UCSD-AML1 (cell line): ENCODE measurements around the gene BACH2.
A peak's percentile ranks its signal among the peaks of the same experiment; 100 is the strongest.

Experiments used
- DNase-seq: peaks from one replicate; lab custom pipeline; 2025; ENCODE audit not compliant: unreplicated experiment; lab: John Stamatoyannopoulos, UW

The BACH2 gene

DNA sequence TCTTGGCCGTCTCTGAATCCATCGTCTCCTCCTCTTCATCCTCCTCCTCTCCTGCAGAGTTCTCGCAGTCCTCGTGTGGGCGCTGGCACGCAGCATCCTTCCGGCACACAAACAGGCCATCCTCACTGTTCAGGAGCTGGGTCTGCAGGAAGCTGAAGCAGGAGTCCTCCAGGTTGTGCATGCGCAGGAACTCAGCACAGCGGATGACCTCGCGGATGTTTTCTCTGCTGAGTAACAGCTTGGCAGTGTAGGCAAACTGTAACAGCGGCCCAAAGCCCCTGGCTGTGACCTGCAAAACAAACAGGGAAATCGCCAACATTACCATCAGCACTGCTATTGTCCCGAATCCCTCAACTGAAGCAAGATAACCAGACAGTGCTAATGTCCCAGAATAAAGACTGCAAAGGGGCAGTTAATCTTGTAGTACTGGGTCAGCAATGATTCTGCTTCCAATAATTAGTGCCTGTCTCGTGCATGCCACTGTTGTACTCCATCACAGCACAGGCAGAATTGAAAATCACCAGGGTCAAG lies 345.0 kb downstream of the BACH2 start:
- no peak for DNase-seq

DNA sequence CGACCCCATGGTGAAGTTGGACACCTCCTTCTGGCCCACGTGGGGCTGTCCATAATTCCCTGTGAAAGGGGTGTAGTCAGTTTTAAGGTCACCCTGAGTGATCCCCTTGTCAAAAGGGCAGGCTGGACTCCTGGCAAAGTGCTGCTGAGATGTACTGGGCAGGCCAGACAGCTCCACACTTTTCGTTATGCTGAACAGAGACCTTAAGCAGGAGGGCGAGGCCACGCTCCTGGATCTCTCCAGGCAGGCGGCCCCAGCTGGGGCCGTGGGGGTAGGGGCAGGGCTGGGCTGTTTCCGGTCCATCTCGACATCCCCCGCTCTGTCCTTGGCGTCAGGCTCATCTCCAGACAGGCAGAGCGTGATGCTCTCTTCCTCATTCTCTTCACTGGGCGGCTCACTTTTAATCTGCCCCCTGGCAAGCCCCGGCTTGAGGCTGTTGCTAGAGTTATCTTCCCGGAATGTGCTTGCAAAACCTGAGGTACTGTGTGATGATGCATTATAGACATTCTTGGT lies 345.7 kb downstream of the BACH2 start:
- DNase-seq: no peak

DNA sequence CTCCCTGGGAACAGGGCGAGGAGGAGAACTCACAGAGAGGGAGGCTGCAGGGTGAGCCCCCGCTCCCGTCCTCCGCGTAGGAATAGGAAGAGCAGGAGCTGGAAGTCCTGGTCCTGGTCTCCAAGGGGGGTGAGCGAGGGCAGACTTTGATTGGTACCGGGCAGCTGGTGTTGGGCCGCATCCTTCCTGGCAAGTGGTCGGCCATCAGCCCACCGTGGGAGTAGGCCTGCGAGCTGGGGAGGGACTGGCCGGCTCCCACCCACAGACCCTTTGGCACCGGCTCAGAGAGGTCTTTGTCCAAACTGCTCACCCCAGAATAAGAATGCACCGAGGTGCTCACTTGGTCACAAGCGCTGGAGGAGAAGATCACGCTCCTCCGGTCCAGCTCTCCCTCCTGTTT lies 346.2 kb downstream of the BACH2 start:
- no peak for DNase-seq

DNA sequence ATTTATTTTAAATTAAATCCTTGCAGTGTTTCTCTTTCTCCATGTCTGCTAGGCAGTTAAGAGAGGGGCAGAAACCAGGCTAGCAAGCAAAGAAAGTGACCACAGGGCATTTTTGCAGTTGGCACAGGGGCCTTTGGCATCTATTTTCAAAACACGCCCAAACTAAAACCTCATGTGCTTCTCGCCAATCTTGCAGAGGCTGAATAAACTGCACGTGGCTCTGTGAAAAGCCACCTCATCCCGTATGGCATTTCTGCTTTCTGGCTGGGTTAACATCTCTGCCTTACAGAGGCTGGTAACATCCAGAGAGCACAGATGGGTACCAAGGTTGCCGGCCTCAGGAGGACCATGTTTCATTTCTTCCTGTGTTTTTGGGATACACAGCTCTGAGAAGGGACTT lies 347.8 kb downstream of the BACH2 start:
- DNase-seq: no peak

DNA sequence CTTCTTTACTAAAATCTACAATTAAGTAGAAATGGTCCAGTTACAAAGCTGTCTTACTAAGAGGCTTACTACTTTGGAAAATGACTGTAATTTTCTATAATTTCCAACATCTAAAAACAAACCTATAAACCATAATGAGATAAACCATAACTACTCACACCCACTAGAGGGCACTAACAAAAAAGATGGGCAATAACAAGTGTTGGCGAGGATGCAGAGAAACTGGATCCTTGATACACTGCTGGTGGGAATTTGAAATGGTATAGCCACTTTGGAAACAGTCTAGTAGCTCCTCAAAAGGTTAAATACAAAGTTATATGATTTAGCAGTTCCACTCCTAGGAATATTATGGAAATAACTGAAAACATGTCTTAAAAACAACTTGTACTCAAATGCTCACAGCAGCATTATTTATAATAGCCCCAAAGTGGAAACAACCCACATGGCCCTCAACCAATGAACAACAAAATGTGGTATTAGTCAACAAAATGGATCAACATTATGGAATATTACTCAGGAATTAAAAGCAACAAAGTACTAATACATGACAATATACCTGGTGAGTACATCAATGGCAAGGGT lies 351.7 kb downstream of the BACH2 start:
- DNase-seq: no peak

DNA sequence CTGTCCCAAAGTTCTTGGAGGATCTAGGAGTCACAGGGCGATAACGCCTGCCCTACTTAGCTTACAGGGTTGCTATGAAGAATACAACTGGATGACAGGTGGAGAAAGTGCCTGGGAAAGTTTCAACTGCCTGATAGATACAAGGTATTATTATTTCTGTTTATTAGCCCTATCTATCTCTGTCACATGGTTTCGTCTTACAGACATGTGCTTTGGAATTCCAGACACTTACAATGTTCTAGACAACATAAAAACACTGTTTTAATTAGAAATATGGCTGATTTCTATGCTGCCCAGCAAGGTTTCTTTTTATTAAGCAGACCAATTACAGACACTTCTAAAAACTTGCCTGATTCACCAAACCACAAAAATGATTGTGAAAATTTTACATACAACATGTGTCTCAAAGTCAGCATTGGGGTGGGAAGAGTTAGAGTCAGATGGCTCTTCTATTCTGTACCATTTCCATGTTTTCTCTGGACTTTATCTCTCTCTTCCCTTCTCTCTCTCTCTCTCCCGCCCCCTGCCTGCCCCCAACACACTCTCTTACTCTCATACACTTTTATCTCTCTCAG lies 352.4 kb downstream of the BACH2 start:
- no peak for DNase-seq

DNA sequence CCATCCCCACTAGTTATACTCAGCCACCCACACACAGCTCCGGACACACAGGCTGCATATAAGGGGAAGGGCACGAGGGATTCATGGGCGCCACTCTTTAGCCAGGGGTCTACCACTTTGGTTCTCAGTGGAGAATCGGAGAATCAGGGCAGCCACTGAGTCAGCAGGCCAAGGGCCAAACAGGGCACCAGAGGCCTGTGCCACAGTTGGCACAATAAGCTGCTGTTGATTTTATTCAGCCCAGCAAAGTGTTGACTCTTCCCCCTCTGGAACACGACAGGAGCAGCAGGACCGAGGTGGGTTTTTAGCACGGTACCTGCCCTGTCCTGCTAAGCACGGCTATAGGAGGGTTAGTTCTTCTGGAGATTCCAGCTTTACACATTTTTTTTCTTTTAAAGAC lies 354.0 kb downstream of the BACH2 start:
- no peak for DNase-seq

DNA sequence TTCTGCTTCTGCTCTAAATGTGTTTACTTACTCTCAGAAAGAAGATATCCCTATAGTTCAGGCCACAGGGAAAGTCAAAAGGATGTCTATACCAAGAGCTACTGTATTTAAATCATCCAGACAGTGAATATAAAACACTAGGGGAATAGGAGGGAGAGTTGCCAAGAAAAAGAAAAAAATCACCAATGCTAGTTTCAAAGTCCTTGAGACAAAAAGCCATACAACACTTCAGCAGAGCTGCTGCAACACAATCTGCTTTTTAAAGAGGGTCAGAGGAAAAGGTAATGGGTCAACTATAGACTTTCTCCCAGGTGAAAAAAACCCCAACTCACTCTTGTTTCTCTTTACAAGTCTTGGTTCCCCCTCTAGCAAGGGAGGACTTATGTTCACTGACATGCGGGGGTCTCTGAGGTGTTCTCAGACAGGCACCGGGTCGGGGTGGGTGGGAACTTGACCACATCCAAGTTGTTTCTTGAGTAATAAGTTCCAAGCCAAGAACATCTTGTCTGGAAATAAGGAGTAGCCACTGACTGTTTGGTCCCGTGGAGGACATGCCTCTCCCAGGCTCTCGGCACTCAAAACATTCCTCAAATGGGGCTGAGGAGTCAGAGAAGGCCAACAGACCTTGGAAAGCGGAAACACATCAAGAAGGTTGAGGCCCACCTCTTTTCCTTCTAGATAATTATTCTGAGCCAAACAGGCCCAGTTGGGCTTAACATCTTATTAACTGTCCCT lies 354.7 kb downstream of the BACH2 start:
- no peak for DNase-seq

DNA sequence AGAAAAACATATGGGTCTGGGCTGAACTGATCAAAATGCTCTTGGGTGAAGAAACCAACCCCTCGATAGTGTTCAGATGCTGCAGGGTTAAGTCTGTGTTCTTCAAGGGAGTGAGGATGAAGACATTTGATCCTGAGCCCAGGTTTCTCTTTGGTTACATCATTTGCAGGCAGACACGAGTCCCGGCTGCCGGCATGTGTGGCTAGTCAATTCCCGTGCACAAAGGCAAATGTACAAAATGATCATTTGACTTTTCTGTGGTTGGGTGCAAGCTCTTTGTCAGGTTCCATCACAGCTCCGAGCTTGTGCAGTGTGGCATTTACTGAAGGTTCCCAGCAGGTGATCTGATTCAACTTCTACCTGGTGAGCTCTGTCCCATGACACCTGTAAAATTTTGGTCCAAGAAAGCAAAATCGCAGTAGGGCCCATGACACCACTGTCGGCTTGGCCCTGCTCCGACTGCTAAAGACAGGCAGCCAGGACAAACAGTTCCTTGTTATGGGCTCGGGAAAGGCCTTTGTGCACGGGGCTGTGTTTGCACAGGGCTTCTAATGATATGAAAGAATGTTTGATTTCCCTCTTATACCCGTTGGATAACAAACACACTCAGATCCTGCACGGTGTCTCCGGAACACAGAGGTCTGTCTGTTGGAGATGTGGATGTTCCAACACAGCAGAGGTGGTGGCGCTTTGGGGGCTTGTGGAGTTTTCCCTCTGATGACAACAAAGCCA lies 355.4 kb downstream of the BACH2 start:
- DNase-seq: no peak

DNA sequence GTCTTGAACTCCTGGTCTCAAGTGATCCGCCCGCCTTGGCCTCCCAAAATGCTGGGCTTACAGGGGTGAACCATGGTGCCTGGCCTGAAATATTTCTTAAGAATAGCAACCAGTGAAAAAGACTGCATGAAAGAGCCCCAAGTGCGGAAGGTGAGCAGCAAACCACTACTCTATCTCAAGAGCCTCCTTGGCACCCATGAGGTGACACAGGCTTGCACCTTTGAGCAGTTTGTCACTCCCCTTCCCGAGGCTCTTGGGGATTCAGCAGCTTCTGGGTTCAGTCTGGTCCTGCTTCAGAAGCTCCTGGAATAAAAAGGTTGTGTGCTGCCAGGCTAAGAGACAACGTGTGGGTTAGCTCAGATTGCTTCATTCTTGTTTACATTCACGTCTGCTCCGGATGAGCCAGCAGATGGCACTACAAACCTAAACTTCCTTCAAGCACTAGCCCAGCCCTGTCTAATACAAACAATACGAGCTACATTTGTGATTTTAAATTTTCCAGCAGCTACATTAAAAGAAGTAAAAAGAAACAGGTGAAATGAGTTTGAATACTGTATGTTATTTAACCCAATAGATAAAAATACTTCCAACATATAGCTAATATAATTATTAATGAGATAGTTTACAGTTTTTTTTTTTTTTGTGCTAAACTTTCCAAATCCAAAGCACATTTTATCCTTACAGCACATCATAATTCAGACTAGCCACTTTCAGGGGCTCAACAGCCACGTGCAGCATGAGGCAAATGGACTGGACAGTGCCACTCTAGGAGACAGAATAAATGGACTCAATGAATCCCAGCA lies 356.2 kb downstream of the BACH2 start:
- DNase-seq: peak; percentile 42

DNA sequence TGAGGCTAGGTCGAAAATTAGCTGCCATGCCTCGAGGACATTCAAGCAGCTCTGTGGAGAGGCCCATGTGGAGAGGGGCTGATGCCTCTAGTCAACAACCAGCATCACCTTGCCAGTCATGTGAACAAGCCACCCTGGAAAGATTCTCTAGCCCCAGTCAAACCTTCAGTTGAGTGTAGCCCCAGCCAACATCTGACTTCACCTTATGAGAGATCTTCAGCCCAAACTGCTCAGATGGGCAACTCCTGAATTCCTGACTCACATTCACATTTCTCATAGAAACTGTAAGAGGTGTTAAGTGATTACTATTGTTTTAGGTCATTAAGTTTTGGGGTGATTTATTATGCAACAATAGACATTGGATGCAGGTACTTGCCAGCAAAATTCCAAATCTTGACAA lies 357.5 kb downstream of the BACH2 start:
- no peak for DNase-seq

DNA sequence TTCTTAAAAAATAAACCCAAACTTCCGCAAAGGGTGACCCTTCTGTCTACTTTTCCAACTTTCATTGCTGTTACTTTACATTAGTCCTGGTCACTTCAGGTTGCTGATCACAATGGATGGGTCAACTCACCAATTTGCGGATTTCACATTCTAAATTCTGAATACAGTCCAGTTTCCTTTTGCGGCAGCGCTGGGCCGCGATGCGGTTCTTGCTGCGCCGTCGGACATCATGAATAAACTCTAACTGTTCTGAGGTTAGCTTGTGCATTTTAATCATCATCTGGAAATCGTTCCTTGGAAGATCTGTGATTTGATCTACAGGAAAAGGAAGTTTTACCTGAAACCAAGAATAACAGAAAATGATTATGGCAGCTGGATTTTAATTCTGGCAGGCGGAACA lies 358.6 kb downstream of the BACH2 start:
- no peak for DNase-seq

DNA sequence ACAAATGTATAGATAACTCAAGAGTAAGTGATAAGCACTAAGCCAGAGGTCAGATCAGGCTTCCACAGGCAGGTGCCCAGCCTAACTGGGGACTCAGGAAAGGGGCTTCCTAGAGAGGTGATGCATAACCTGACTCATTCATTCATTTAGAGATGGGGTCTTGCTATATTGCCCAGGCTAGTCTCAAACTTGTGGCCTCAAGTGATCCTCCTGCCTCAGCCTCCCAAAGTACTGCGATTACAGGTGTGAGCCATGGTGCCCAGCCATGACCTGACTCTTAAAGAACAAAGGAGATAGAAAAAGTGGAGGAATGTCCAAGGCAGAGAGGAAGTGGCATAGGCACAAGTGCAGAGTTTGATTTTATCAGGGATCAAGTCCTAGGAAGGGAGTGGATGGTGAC lies 360.5 kb downstream of the BACH2 start:
- DNase-seq: no peak

DNA sequence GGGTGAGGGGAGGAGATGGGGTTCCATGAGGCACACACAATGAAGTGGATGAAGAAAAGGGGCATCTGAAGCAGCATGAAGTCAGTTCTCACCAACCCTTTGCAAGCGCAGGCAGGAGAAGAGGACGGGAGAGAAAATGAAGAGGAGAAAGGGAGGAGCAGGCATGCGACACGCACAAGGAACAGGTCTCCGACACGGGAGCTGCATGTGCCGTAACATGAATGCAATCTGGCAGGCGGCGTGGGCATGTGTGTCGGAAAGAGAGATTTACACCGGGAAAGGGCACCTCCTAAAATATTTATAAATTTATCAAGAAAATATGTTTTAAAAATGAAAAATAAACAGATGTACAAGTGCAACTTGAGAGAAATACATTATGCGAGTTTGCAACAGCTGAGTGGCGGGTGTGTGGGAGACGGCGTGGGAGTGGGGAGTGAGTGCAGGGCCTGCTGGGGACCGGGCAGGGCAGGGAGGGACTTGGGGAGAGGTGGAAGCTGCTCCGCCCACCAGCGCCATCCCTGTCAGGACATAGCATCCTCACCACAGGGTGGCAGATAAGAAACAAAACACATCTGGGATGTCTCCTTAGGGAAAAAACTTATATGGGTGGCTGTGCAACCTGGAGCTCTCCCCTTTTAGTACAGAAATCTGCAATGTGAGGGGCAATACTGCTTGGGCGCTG lies 361.8 kb downstream of the BACH2 start:
- no peak for DNase-seq

DNA sequence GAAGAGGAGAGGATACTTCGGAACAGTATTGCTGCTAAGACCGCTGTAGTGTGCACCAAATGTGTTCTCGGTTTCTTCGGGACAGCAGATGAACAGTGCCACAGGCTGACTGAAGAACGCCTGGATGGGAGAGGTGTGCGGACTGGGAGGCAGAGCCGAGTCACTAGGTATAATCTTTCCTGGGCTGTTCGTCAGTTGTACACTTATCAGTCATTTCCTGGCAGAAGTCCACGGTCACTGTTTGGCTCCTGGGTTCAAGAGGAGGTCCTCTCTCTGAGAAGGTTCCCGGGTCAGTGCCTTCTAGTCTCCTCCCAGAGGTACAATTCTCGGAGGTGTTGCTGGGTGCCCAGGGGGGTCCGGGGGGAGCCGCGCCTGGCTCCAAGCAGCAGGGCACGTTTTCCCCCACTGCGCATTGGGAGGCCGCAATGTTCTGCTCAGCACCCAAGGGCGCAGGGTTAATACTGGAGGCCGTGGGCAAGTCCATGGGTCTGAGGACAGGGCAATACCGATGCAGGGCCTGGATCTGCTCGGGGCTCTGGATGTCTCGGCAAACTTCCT lies 364.3 kb downstream of the BACH2 start:
- no peak for DNase-seq

DNA sequence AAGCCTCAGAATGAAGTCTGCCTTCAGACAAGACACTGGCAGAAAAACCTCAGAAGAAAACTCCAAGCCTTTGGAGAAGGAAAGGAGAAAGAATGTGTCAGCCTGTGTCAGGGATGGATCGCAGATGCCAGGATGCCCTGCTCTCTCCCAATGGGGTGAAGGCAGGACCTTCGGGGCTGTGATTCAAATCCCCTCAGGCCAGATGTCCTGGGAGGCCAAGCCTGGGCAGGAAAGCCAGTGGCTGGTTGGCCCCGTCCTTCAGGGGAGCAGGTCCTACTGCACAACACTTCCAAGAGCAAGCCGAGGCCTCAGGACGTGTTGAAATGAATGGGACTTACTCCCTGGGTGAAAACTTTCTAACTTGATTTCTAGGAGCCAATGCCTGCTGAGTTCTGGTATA lies 365.9 kb downstream of the BACH2 start:
- no peak for DNase-seq

DNA sequence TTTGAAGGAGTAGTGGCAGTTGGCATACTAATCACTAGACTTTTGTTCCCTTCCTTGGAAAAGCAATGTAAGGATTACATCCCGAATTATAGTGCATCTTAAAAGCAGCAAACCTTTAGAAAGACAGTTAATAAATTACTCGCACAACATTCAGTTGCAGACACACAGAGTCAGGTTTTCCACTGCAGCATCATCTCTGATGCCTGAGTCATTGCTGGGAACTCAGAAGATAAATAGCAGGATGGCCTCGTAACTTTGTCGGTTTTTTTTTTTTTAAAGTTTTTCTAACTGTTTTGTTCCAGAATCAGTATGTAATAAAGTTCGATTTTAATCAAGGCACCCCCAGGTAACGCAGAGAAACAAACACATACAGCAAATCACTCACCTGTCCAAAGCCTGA lies 368.0 kb downstream of the BACH2 start:
- DNase-seq: no peak

DNA sequence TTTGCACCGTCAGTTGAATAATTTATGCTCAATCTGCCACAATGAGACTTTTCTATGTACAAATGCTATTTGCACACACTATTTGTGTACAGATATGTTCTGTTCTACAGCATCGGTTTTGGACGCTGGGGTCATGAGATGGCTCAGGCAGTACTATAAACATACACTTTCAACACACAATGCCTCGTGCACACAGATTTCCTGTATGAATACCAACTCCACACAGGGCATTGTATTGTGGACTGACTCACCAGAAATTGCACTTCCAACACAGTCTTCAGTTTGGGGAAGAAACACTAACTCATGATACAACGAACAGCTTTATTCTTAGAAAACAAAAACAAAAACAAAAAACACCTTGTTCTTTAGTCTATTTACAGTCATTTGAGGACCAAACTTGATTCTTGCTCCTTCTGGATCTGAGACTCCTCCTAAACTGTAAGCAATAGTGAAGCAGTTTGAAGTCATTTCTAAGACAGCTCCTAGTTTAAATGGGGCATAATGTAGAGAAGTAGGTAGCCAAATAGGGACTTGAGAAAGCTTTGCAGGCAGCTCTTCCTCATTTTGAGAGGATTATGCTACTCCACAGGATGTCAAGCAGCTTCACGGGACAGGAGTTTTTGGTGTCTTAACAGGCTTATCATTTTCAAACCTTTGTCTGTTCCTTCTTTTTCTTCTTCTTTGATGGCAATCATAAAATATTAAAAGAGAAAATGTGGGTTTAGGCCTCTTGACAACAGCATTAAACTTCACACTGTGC lies 368.7 kb downstream of the BACH2 start:
- DNase-seq: no peak

DNA sequence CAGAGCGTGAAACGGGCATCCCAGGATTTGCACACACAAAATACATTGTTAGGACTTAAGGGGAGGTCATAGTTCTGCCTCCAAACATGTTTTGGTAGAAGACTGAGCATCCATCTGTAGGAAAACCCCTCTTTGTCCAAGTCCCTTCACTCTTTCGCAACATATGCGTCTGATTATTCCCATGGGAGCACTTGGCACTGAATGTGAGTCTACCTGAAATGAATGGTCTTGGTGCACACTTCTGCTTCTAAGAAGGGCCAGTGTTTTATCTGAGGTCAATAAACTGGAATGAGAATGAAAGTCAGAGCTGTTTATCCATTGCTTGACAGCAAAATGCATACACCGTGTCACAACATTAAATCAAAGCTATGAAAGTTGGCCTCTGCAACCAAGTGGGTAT lies 369.4 kb downstream of the BACH2 start:
- DNase-seq: no peak
